ENCODE data around the gene NFATC1.

- TF ChIP-seq, protein P1, sequence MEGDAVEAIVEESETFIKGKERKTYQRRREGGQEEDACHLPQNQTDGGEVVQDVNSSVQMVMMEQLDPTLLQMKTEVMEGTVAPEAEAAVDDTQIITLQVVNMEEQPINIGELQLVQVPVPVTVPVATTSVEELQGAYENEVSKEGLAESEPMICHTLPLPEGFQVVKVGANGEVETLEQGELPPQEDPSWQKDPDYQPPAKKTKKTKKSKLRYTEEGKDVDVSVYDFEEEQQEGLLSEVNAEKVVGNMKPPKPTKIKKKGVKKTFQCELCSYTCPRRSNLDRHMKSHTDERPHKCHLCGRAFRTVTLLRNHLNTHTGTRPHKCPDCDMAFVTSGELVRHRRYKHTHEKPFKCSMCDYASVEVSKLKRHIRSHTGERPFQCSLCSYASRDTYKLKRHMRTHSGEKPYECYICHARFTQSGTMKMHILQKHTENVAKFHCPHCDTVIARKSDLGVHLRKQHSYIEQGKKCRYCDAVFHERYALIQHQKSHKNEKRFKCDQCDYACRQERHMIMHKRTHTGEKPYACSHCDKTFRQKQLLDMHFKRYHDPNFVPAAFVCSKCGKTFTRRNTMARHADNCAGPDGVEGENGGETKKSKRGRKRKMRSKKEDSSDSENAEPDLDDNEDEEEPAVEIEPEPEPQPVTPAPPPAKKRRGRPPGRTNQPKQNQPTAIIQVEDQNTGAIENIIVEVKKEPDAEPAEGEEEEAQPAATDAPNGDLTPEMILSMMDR (IDR thresholded peaks at IDR 0.05), result no peak
- TF ChIP-seq JUN (IDR thresholded peaks at IDR 0.05) (no peak), HOXA7 (CRISPR knock-in tag; IDR thresholded peaks at IDR 0.05) (no peak), EP300 (IDR thresholded peaks at IDR 0.05) (no peak)
These were observed 20.9 kb downstream of the NFATC1 start for GRCh38 chr18:79416677-79417052.
